OCI-LY7 (cell line): ENCODE results near the gene MBTPS1.

ENCODE experiments used
- EZH2phosphoT487 ChIP-seq: fragments of 200-600 bp; sonication (generic); IDR thresholded peaks from 2 replicates; pipeline ENCODE4 v1.6.1; 2018; ENCODE audit warnings: low read depth, borderline replicate concordance, mild to moderate bottlenecking, mixed run types, antibody characterized with exemption, low read length, moderate library complexity, mixed read lengths
- TF ChIP-seq, protein P1 (sequence below): fragments of 200-600 bp; sonication (generic); conservative IDR thresholded peaks from 2 replicates; pipeline ENCODE4 v1.5.1; 2014; ENCODE audit warnings: mild to moderate bottlenecking, antibody characterized with exemption, low read length, moderate library complexity, mixed read lengths

DNA sequence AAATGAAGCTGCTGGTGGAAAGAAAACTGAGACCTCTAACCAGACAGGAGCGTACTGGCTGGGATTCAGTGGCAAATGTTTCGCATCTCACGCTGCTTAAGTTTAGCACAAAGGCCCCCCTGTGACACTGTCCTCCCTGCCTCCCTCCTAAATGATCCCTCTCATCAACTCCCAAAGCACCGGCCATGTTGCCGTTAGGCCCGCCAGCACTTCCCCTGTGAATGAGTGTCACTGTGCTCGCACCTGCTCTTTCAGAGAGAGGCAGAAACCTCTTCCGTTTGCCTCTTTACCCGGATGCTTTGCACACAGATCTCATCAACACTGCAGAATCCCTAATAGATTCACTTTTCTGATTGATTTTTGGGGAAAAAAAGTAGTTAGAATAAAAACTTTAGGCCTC lies 26.5 kb downstream of the MBTPS1 start:
- TF ChIP-seq, protein P1, sequence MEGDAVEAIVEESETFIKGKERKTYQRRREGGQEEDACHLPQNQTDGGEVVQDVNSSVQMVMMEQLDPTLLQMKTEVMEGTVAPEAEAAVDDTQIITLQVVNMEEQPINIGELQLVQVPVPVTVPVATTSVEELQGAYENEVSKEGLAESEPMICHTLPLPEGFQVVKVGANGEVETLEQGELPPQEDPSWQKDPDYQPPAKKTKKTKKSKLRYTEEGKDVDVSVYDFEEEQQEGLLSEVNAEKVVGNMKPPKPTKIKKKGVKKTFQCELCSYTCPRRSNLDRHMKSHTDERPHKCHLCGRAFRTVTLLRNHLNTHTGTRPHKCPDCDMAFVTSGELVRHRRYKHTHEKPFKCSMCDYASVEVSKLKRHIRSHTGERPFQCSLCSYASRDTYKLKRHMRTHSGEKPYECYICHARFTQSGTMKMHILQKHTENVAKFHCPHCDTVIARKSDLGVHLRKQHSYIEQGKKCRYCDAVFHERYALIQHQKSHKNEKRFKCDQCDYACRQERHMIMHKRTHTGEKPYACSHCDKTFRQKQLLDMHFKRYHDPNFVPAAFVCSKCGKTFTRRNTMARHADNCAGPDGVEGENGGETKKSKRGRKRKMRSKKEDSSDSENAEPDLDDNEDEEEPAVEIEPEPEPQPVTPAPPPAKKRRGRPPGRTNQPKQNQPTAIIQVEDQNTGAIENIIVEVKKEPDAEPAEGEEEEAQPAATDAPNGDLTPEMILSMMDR, result no peak
- TF ChIP-seq EZH2phosphoT487, result no peak
